Activated CD4-positive, alpha-beta T cell treated with anti-CD3 and anti-CD28 coated beads, Interleukin-2, amount 10 ng/mL, durations not matched to agents 24 days and 14 days (primary cell): ENCODE data around the gene TMEM132D. TPM values are rescaled to one million over a fixed set of nuclear protein-coding genes. Genes with fewer than 3 reads are reported as not detected.

Source experiments
- DNase-seq: peaks from one replicate; pipeline ENCODE4 v3.0.0; 2022
- H3K27ac Mint-ChIP-seq: one replicate; pipeline ENCODE4 v1.8.0; 2022; ENCODE audit warnings: mild to moderate bottlenecking, mixed read lengths
- H3K27me3 Mint-ChIP-seq: one replicate; pipeline ENCODE4 v1.8.0; 2022; ENCODE audit warnings: mixed read lengths
- H3K36me3 Mint-ChIP-seq: one replicate; pipeline ENCODE4 v1.8.0; 2022; ENCODE audit warnings: low read depth, mild to moderate bottlenecking, mixed read lengths
- H3K4me1 Mint-ChIP-seq: one replicate; pipeline ENCODE4 v1.8.0; 2021; ENCODE audit warnings: mixed read lengths
- H3K4me3 Mint-ChIP-seq: one replicate; pipeline ENCODE4 v1.8.0; 2022; ENCODE audit warnings: mild to moderate bottlenecking, moderate library complexity, mixed read lengths
- H3K9me3 Mint-ChIP-seq: one replicate; pipeline ENCODE4 v1.8.0; 2021; ENCODE audit warnings: mixed read lengths
- intact Hi-C: fragments of 100-400 bp; cut with micrococcal nuclease; formaldehyde crosslinking; loops from one replicate; pipeline ENCODE4 v1.15.1; 2023
- total RNA-seq: library from RNA; stranded (reverse); gene quantifications from 2 replicates; pipeline ENCODE4 v1.2.3, GENCODE V29; 2022

Gene TMEM132D
- total RNA-seq, 1 donor from 2014 or later = not detected

DNA sequence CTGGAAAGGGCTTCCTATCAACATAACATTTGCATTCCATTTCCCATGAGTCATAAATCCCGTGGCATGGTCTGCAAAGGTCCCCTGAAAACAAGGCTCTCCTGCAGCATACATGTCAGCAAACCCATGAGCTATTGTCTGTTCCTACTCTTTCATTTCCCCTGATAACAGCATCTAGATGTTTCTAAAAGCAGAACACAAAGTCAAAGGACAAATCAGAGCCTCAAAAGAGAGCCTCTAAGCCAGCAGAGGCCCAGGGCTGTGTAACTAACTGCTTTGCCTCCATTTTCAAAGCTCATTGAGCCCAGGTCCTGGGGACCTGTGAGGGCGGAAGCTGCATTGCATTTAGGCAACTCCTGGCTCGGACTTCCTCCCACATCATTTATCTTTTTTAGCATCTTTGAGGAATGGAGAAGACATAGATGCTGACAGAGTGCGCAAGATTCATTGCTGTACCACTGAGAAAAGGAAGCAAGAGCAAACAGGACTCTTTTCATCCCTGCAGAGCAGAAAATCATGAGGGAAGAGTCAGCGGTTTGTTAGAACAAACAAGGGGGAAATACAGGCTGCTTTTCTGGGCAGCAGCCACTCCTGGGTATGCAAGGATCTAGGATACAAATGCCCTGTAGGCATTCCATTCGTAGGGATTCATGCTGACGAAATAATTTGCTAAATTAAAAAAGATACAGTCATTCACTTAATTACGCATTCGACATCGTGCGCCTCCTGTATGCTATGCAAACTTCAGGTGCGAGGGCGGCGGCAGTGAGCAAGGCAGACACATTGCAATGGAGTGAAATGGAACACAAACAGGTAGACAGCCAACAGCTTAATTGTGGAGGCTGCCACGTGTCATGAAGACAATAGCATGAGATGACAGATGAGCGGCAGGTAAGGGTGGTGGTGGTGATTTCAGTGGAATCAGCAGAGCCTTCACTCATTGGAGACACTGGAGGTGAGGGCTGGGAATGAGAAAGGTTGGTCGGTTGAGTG is 131.0 kb downstream of the TMEM132D start:
- H3K27ac Mint-ChIP-seq = no peak overlapping the region
- no peak overlapping the region for H3K4me3 Mint-ChIP-seq
- no peaks in the 10 kb centered on the region for H3K27me3 Mint-ChIP-seq
- no peaks in the 10 kb centered on the region for H3K36me3 Mint-ChIP-seq
- no peak for DNase-seq
- intact Hi-C loops = no loop called here
- no peaks in the 10 kb centered on the region for H3K4me1 Mint-ChIP-seq
- H3K9me3 Mint-ChIP-seq = peaks cover 3% of the 10 kb centered on the region

- Mint-ChIP-seq H3K27me3 (no peaks in the 10 kb centered on the region), H3K36me3 (no peaks in the 10 kb centered on the region), H3K27ac (no peak overlapping the region), H3K4me1 (no peaks in the 10 kb centered on the region), H3K4me3 (no peak overlapping the region), H3K9me3 (peaks cover 7% of the 10 kb centered on the region)
- intact Hi-C loops = no loop called here
- no peak for DNase-seq
Measured at GRCh38 chr12:129771238-129771637, 132.6 kb downstream of the TMEM132D start.

DNA sequence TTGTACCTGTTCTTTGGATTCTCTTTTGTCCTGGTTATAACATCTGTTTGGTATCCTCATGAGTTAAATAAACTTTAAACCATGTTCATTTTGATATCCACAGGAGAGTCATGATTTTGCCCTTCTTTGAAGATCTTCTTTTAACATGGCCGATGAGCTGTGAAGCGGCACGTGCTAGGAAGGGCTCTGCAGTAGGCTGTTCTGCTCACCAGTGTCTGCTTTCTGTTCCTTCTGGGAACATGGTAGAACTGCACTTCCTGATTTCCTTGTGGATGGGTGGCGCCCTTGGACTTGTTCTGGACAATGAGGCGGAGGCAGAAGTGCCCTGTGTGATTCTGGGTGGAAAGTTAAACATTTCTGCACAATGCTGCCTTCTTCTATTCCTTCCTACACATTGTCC is 138.1 kb downstream of the TMEM132D start:
- no peak overlapping the region for H3K4me3 Mint-ChIP-seq
- intact Hi-C loops = no loop called here
- no peak overlapping the region for H3K27ac Mint-ChIP-seq
- DNase-seq = no peak
- H3K9me3 Mint-ChIP-seq = peaks cover 15% of the 10 kb centered on the region
- H3K36me3 Mint-ChIP-seq = no peaks in the 10 kb centered on the region
- no peaks in the 10 kb centered on the region for H3K27me3 Mint-ChIP-seq
- H3K4me1 Mint-ChIP-seq = no peaks in the 10 kb centered on the region

DNA sequence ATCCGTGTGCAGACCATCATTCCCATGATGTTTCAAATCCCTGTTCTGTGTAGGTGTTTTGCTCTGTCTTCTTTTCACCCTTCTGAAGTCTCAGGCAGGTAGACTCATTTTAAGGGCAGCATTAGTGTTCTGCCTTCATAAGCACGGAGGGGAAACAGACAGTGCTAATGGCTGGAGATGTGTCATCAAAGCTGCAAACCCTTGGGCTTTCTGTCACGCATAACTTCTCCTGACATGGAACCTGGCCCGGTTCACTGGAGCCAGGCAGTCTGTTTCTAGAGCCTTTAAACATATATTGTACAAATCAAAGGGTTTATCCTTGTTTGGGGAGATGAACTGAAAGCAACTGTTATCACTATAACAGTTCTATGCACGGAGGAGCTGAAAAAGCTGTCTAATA is 141.4 kb downstream of the TMEM132D start:
- Mint-ChIP-seq H3K36me3 (no peaks in the 10 kb centered on the region), H3K27ac (no peak overlapping the region), H3K4me3 (no peak overlapping the region), H3K9me3 (peaks cover 15% of the 10 kb centered on the region), H3K27me3 (no peaks in the 10 kb centered on the region), H3K4me1 (no peaks in the 10 kb centered on the region)
- intact Hi-C loops = no loop called here
- DNase-seq = no peak

- Mint-ChIP-seq H3K4me1 (no peaks in the 10 kb centered on the region), H3K9me3 (no peaks in the 10 kb centered on the region), H3K36me3 (no peaks in the 10 kb centered on the region), H3K27ac (no peak overlapping the region), H3K27me3 (no peaks in the 10 kb centered on the region), H3K4me3 (no peak overlapping the region)
- no peak for DNase-seq
- intact Hi-C loops = no loop called here
Measured at GRCh38 chr12:129753586-129753985, 150.2 kb downstream of the TMEM132D start.

GRCh38 chr12:129750421-129750820 is 153.4 kb downstream of the TMEM132D start:
- no peak overlapping the region for H3K27ac Mint-ChIP-seq
- DNase-seq = no peak
- no peaks in the 10 kb centered on the region for H3K36me3 Mint-ChIP-seq
- no peak overlapping the region for H3K4me3 Mint-ChIP-seq
- H3K27me3 Mint-ChIP-seq = no peaks in the 10 kb centered on the region
- no peaks in the 10 kb centered on the region for H3K9me3 Mint-ChIP-seq
- H3K4me1 Mint-ChIP-seq = no peaks in the 10 kb centered on the region
- intact Hi-C loops = no loop called here

DNA sequence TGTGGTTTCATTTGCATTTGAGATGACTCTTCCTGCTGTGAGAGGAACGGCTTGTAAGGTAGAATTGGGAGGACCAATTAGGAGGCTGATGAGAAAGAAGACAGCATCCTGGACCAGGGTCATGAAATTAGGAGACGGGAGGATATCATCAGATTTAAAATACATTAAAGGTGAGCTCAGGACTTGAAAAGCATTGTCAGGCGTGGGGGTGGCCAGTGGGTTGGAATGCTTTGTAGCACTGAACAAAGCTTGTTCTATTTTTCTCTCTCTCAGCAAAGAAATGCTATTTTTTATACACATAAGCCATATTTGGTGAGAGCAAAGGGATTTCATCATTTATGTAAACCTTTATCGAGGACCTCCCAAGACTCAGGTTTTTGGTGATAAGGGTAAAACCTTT is 157.5 kb downstream of the TMEM132D start:
- no peaks in the 10 kb centered on the region for H3K27me3 Mint-ChIP-seq
- H3K4me1 Mint-ChIP-seq = no peaks in the 10 kb centered on the region
- H3K4me3 Mint-ChIP-seq = no peak overlapping the region
- intact Hi-C loops = no loop called here
- H3K36me3 Mint-ChIP-seq = no peaks in the 10 kb centered on the region
- no peaks in the 10 kb centered on the region for H3K9me3 Mint-ChIP-seq
- no peak overlapping the region for H3K27ac Mint-ChIP-seq
- DNase-seq = no peak

DNA sequence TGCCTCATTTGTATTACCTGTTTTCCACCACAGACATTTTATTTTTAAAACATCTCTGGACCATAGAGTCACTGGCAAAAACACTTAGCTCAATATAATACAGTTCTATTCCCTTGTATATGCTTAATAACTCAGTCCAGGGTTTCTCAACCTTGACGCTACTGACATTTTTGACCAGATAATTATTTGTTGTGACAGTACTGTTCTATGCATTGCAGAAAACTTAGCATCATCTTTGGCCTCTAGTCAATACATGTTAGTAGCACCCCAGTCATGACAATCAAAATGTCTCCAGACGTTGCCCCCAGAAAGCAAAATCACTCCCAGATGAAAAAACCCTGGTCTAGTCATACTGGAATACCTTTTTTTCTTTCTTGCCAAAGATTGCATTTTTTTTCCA is 174.7 kb downstream of the TMEM132D start:
- Mint-ChIP-seq H3K27me3 (no peaks in the 10 kb centered on the region), H3K4me1 (no peaks in the 10 kb centered on the region), H3K4me3 (no peak overlapping the region), H3K36me3 (no peaks in the 10 kb centered on the region), H3K27ac (no peak overlapping the region), H3K9me3 (peaks cover 16% of the 10 kb centered on the region)
- DNase-seq = no peak
- intact Hi-C loops = no loop called here

- Mint-ChIP-seq H3K9me3 (peaks cover 23% of the 10 kb centered on the region), H3K27ac (no peak overlapping the region), H3K4me3 (no peak overlapping the region), H3K36me3 (no peaks in the 10 kb centered on the region), H3K4me1 (no peaks in the 10 kb centered on the region), H3K27me3 (no peaks in the 10 kb centered on the region)
- DNase-seq = no peak
- intact Hi-C loops = no loop called here
Measured at GRCh38 chr12:129727100-129727499, 176.7 kb downstream of the TMEM132D start.

GRCh38 chr12:129723260-129723659 is 180.6 kb downstream of the TMEM132D start:
- Mint-ChIP-seq H3K4me1 (no peaks in the 10 kb centered on the region), H3K27ac (no peak overlapping the region), H3K9me3 (peaks cover 7% of the 10 kb centered on the region), H3K27me3 (no peaks in the 10 kb centered on the region), H3K36me3 (no peaks in the 10 kb centered on the region), H3K4me3 (no peak overlapping the region)
- intact Hi-C loops = no loop called here
- no peak for DNase-seq

- Mint-ChIP-seq H3K27me3 (no peaks in the 10 kb centered on the region), H3K36me3 (no peaks in the 10 kb centered on the region), H3K4me3 (no peak overlapping the region), H3K27ac (no peak overlapping the region), H3K4me1 (no peaks in the 10 kb centered on the region), H3K9me3 (peaks cover 12% of the 10 kb centered on the region)
- intact Hi-C loops = no loop called here
- DNase-seq = no peak
Measured at GRCh38 chr12:129720618-129721017, 183.2 kb downstream of the TMEM132D start.

GRCh38 chr12:129719416-129719815 is 184.4 kb downstream of the TMEM132D start:
- intact Hi-C loops = no loop called here
- Mint-ChIP-seq H3K9me3 (peaks cover 12% of the 10 kb centered on the region), H3K36me3 (no peaks in the 10 kb centered on the region), H3K27ac (no peak overlapping the region), H3K4me1 (no peaks in the 10 kb centered on the region), H3K4me3 (no peak overlapping the region), H3K27me3 (no peaks in the 10 kb centered on the region)
- no peak for DNase-seq

GRCh38 chr12:129717438-129717837 is 186.4 kb downstream of the TMEM132D start:
- no peak for DNase-seq
- intact Hi-C loops = no loop called here
- no peak overlapping the region for H3K4me3 Mint-ChIP-seq
- no peaks in the 10 kb centered on the region for H3K27me3 Mint-ChIP-seq
- no peaks in the 10 kb centered on the region for H3K36me3 Mint-ChIP-seq
- H3K9me3 Mint-ChIP-seq = peaks cover 5% of the 10 kb centered on the region
- no peak overlapping the region for H3K27ac Mint-ChIP-seq
- H3K4me1 Mint-ChIP-seq = no peaks in the 10 kb centered on the region

DNA sequence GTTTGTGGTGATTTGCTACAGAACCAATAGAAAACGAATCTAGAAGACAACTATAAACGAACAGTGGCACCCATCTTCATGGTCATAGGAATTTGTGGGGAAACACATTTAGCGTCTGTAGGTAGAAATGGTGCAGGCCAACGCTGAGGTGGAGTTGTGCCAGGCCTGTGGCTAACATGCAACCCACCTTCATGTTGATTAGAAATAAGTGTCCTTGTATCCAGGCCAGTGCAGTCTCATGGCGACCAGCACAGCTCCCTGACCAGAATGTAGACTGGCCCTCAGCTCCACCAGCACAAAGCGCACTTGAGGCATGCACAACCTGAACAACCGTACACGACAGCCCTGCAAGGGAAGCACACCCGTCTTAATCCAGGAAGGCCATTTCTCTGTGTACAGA is 187.0 kb downstream of the TMEM132D start:
- H3K4me3 Mint-ChIP-seq = no peak overlapping the region
- H3K27me3 Mint-ChIP-seq = no peaks in the 10 kb centered on the region
- H3K36me3 Mint-ChIP-seq = no peaks in the 10 kb centered on the region
- intact Hi-C loops = no loop called here
- no peaks in the 10 kb centered on the region for H3K4me1 Mint-ChIP-seq
- DNase-seq = no peak
- H3K27ac Mint-ChIP-seq = no peak overlapping the region
- peaks cover 5% of the 10 kb centered on the region for H3K9me3 Mint-ChIP-seq

DNA sequence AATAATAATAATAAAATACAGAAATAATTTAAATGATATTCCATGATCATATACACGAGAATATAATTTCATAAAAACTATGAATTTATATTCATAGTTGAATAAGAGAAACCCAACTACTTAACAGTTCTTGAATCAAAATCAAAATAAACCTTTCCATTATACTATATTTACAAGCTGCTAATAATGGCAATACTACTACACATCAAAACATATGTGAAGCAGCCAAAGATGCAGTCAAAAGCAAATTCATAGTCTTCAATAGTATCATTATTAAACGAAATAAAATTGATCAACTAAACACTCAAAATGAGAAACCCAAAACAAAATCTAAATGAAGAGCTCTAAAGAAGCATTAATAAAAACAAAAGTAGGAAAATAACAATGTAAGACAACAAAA is 197.1 kb downstream of the TMEM132D start:
- DNase-seq = no peak
- Mint-ChIP-seq H3K4me3 (no peak overlapping the region), H3K27ac (no peak overlapping the region), H3K27me3 (no peaks in the 10 kb centered on the region), H3K4me1 (no peaks in the 10 kb centered on the region), H3K36me3 (no peaks in the 10 kb centered on the region), H3K9me3 (peaks cover 11% of the 10 kb centered on the region)
- intact Hi-C loops = no loop called here
